HepG2 (cell line): Measurements from ENCODE around the gene OPRD1. TPM values are rescaled to one million over a fixed set of nuclear protein-coding genes. Genes with fewer than 3 reads are reported as not detected.

Experiments used
- ARID2 ChIP-seq: sonication (generic); formaldehyde crosslinking; IDR thresholded peaks from 2 replicates; pipeline ENCODE4 v1.8.1; 2022; ENCODE audit warnings: mild to moderate bottlenecking, missing genetic modification reagents, borderline replicate concordance
- BRD4 ChIP-seq: sonication (generic); formaldehyde crosslinking; IDR thresholded peaks from 2 replicates; pipeline ENCODE4 v1.4.0; 2020; ENCODE audit warnings: missing genetic modification reagents
- CCDC6 ChIP-seq: sonication (generic); formaldehyde crosslinking; IDR thresholded peaks from 2 replicates; pipeline ENCODE4 v1.8.1; 2022; ENCODE audit warnings: mild to moderate bottlenecking, missing genetic modification reagents, moderate library complexity
- HDAC2 ChIP-seq: sonication (generic); formaldehyde crosslinking; IDR thresholded peaks from 2 replicates; pipeline ENCODE4 v1.4.0; 2020; ENCODE audit warnings: missing genetic modification reagents
- HMG20A ChIP-seq: IDR thresholded peaks from 2 replicates; pipeline ENCODE4 v1.6.1; 2016; ENCODE audit warnings: borderline replicate concordance
- IRF2 ChIP-seq: IDR thresholded peaks from 2 replicates; pipeline ENCODE4 v1.6.1; 2018; ENCODE audit warnings: missing genetic modification reagents, missing compliant biosample characterization
- KLF11 ChIP-seq: IDR thresholded peaks from 2 replicates; pipeline ENCODE4 v1.6.1; 2016; ENCODE audit warnings: missing compliant biosample characterization
- KLF15 ChIP-seq: sonication (generic); formaldehyde crosslinking; IDR thresholded peaks from 2 replicates; pipeline ENCODE4 v1.8.1; 2023; ENCODE audit warnings: borderline replicate concordance, mild to moderate bottlenecking, inconsistent platforms, missing genetic modification reagents, mixed read lengths
- MAFG ChIP-seq: sonication (generic); formaldehyde crosslinking; IDR thresholded peaks from 2 replicates; pipeline ENCODE4 v1.5.1; 2020; ENCODE audit warnings: mild to moderate bottlenecking, missing genetic modification reagents
- NCOA2 ChIP-seq: sonication (generic); formaldehyde crosslinking; IDR thresholded peaks from 2 replicates; pipeline ENCODE4 v1.8.0; 2022; ENCODE audit warnings: inconsistent platforms
- NFAT5 ChIP-seq: sonication (generic); formaldehyde crosslinking; IDR thresholded peaks from 2 replicates; pipeline ENCODE4 v1.4.0; 2020; ENCODE audit warnings: missing genetic modification reagents
- SIN3B ChIP-seq: fragments of 150-350 bp; IDR thresholded peaks from 2 replicates; pipeline ENCODE4 v1.6.1; 2014; ENCODE audit warnings: low read length
- SKIL ChIP-seq: sonication (generic); formaldehyde crosslinking; IDR thresholded peaks from 2 replicates; pipeline ENCODE4 v1.8.0; 2022; ENCODE audit warnings: missing genetic modification reagents, mild to moderate bottlenecking, moderate library complexity, borderline replicate concordance
- SRSF9 ChIP-seq: fragments of 200-400 bp; formaldehyde crosslinking; IDR thresholded peaks from 2 replicates; pipeline ENCODE4 v1.6.1; 2018; ENCODE audit warnings: borderline replicate concordance, mild to moderate bottlenecking, low read depth, low read length; ENCODE audit not compliant: insufficient read depth, poor library complexity, severe bottlenecking
- TFE3 ChIP-seq: IDR thresholded peaks from 2 replicates; pipeline ENCODE4 v1.6.1; 2016
- ZNF180 ChIP-seq: sonication (generic); formaldehyde crosslinking; IDR thresholded peaks from 2 replicates; pipeline ENCODE4 v1.4.0; 2020; ENCODE audit warnings: low read depth, missing genetic modification reagents, borderline replicate concordance
- ZNF292 ChIP-seq: sonication (generic); formaldehyde crosslinking; IDR thresholded peaks from 2 replicates; pipeline ENCODE4 v1.8.1; 2022; ENCODE audit warnings: mild to moderate bottlenecking, low read depth, missing genetic modification reagents, borderline replicate concordance
- ZNF510 ChIP-seq: sonication (generic); formaldehyde crosslinking; IDR thresholded peaks from 2 replicates; pipeline ENCODE4 v1.4.0; 2020; ENCODE audit warnings: low read depth, mild to moderate bottlenecking, missing genetic modification reagents
- ZNF724P ChIP-seq: sonication (generic); formaldehyde crosslinking; IDR thresholded peaks from 2 replicates; pipeline ENCODE4 v1.8.0; 2022; ENCODE audit warnings: missing genetic modification reagents, borderline replicate concordance
- ZNF772 ChIP-seq: sonication (generic); formaldehyde crosslinking; IDR thresholded peaks from 2 replicates; pipeline ENCODE4 v1.5.0; 2020; ENCODE audit warnings: mild to moderate bottlenecking, missing genetic modification reagents
- polyA plus RNA-seq, 8 experiments: library from polyadenylated mRNA; depleted of rRNA in 3 of 8; stranded (reverse) in 7 of 8; unstranded in 1 of 8; fragments of >200 nt; fragmentation: Illumina TruSeq in 4 of 8; extraction: Trizol in 4 of 8; gene quantifications; 2 replicates each; pipeline versions ENCODE4 v1.2.1 to v1.2.3, GENCODE V29; 2011 to 2016; ENCODE audit warnings: low read depth in 4 of 8, missing spikeins in 1 of 8, mixed read lengths in 1 of 8; ENCODE audit not compliant: insufficient read depth in 1 of 8
- total RNA-seq, 5 experiments: library from RNA; depleted of rRNA; stranded (reverse); fragments of >200 nt; fragmentation: Illumina TruSeq; extraction: Trizol; gene quantifications; 2 replicates each; pipeline ENCODE4 v1.2.3, GENCODE V29; 2016; ENCODE audit warnings: low read depth in 1 of 5
- TF ChIP-seq, protein P1 (sequence below): sonication (generic); formaldehyde crosslinking; IDR thresholded peaks from 2 replicates; pipeline ENCODE4 v1.5.0; 2020; ENCODE audit warnings: mild to moderate bottlenecking, low read depth, missing genetic modification reagents, borderline replicate concordance

The OPRD1 gene
- total and polyA plus RNA-seq, 2 of the 13 experiments (the other 11 are each of a cell fraction or from before 2014, with no cell fraction given), result 0.02 to 0.03 TPM

DNA sequence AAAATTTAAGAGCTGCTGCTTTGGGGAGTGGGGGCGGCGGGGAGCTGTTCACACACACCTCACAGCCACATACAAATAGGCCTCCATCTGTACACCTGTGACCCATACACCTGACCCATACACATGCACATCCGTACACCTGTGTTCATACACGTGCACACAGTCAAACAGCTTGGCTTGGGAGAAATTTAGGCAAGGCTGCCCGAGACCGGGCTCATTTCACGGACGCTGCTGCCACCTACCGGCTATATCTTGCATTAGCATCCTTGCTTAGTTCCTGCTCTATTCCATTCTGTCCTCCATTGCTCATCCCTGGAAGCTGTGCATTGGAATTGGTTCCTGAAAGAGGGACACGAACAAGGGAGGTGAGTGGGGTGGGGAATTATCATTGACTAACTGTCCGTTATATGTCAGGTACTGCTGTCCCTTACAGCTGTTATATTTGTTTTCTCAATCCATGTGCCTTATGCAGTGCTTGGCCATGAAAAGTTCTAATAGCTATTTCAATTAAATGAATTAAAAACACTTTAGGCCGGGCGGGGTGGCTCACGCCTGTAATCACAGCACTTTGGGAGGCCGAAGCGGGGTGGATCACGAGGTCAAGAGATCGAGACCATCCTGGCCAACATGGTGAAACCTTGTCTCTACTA is 65.3 kb downstream of the OPRD1 start (continued):
- TF ChIP-seq HMG20A (CRISPR knock-in tag) (no peak), SKIL (CRISPR knock-in tag) (no peak), ZNF180 (no peak), KLF11 (no peak), ARID2 (CRISPR knock-in tag) (no peak), KLF15 (CRISPR knock-in tag) (no peak), TFE3 (no peak), NCOA2 (no peak), ZNF772 (CRISPR knock-in tag) (no peak), CCDC6 (CRISPR knock-in tag) (no peak), SIN3B (no peak), BRD4 (CRISPR knock-in tag) (no peak), HDAC2 (peak; percentile 47; the same call in 1 of the 2 replicates), IRF2 (CRISPR knock-in tag) (peak; percentile 59; the same call in 1 of the 2 replicates), SRSF9 (no peak), NFAT5 (CRISPR knock-in tag) (no peak), ZNF724P (no peak), ZNF510 (CRISPR knock-in tag) (no peak), MAFG (no peak), ZNF292 (no peak)
- TF ChIP-seq, protein P1, sequence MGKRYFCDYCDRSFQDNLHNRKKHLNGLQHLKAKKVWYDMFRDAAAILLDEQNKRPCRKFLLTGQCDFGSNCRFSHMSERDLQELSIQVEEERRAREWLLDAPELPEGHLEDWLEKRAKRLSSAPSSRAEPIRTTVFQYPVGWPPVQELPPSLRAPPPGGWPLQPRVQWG (CRISPR knock-in tag), result no peak
